HepG2 (cell line): Measurements from ENCODE around the gene C19orf73. TPM values are rescaled to one million over a fixed set of nuclear protein-coding genes. Genes with fewer than 3 reads are reported as not detected.

ENCODE experiments used
- BRCA1 ChIP-seq: sonication (generic); formaldehyde crosslinking; IDR thresholded peaks from 2 replicates; pipeline ENCODE4 v1.4.0; 2020; ENCODE audit warnings: missing genetic modification reagents
- FOSL2 ChIP-seq: sonication (generic); formaldehyde crosslinking; IDR thresholded peaks from 2 replicates; pipeline ENCODE4 v1.4.0; 2020; ENCODE audit warnings: missing genetic modification reagents
- GFI1 ChIP-seq: sonication (generic); formaldehyde crosslinking; IDR thresholded peaks from 2 replicates; pipeline ENCODE4 v1.5.0; 2020; ENCODE audit warnings: missing genetic modification reagents, mild to moderate bottlenecking, borderline replicate concordance
- POLR2AphosphoS2 ChIP-seq: IDR thresholded peaks from 2 replicates; pipeline ENCODE4 v1.6.1; 2011; ENCODE audit warnings: low read depth, low read length, improper control_type of control experiment
- TBL1XR1 ChIP-seq: fragments of 150-350 bp; IDR thresholded peaks from 2 replicates; pipeline ENCODE4 v1.6.1; 2014; ENCODE audit warnings: borderline replicate concordance, low read length; ENCODE audit not compliant: partially characterized antibody
- WIZ ChIP-seq: sonication (generic); formaldehyde crosslinking; IDR thresholded peaks from 2 replicates; pipeline ENCODE4 v1.5.1; 2020; ENCODE audit warnings: mild to moderate bottlenecking, missing genetic modification reagents
- ZNF776 ChIP-seq: sonication (generic); formaldehyde crosslinking; IDR thresholded peaks from 2 replicates; pipeline ENCODE4 v1.4.0; 2020; ENCODE audit warnings: mild to moderate bottlenecking, missing genetic modification reagents
- polyA plus RNA-seq, 8 experiments: library from polyadenylated mRNA; depleted of rRNA in 3 of 8; stranded (reverse) in 7 of 8; unstranded in 1 of 8; fragments of >200 nt; fragmentation: Illumina TruSeq in 4 of 8; extraction: Trizol in 4 of 8; gene quantifications; 2 replicates each; pipeline versions ENCODE4 v1.2.1 to v1.2.3, GENCODE V29; 2011 to 2016; ENCODE audit warnings: low read depth in 4 of 8, missing spikeins in 1 of 8, mixed read lengths in 1 of 8; ENCODE audit not compliant: insufficient read depth in 1 of 8
- total RNA-seq, 5 experiments: library from RNA; depleted of rRNA; stranded (reverse); fragments of >200 nt; fragmentation: Illumina TruSeq; extraction: Trizol; gene quantifications; 2 replicates each; pipeline ENCODE4 v1.2.3, GENCODE V29; 2016; ENCODE audit warnings: low read depth in 1 of 5
- TF ChIP-seq, protein P1 (sequence below): sonication (generic); formaldehyde crosslinking; IDR thresholded peaks from 2 replicates; pipeline ENCODE4 v1.8.1; 2023; ENCODE audit warnings: missing genetic modification reagents, inconsistent platforms, borderline replicate concordance
- TF ChIP-seq, protein P2 (sequence below): sonication (generic); formaldehyde crosslinking; IDR thresholded peaks from 2 replicates; pipeline ENCODE4 v1.4.0; 2020; ENCODE audit warnings: missing genetic modification reagents
- TF ChIP-seq, protein P3 (sequence below): sonication (generic); formaldehyde crosslinking; IDR thresholded peaks from 2 replicates; pipeline ENCODE4 v1.8.1; 2022; ENCODE audit warnings: mild to moderate bottlenecking, missing genetic modification reagents
- TF ChIP-seq, protein P4 (sequence below): sonication (generic); formaldehyde crosslinking; IDR thresholded peaks from 2 replicates; pipeline ENCODE4 v1.4.0; 2020; ENCODE audit warnings: missing genetic modification reagents
- TF ChIP-seq, protein P5 (sequence below): sonication (generic); formaldehyde crosslinking; IDR thresholded peaks from 2 replicates; pipeline ENCODE4 v1.5.0; 2020; ENCODE audit warnings: mild to moderate bottlenecking, low read depth, missing genetic modification reagents, borderline replicate concordance

The C19orf73 gene
- total and polyA plus RNA-seq, 2 of the 13 experiments (the other 11 are each of a cell fraction or from before 2014, with no cell fraction given): 1.4 to 1.5 TPM

DNA sequence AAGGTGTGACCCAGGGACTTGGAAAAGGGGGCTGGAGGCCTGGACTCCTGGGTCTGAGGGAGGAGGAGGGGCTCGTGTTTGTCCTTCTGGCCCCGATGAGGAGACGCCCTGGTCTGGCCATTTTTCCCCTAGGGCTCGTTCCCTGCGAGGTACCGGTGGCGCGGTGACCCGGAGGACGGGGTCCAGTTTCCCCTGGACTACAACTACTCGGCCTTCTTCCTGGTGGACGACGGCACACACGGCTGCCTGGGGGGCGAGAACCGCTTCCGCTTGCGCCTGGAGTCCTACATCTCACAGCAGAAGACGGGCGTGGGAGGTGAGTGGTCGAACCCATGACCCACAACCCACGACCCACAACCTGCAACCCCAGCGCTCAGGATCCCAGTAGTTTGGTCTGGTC lies 49.5 kb upstream of the C19orf73 start (continued):
- no peak for TF ChIP-seq ZNF776 (CRISPR knock-in tag)
- TF ChIP-seq, protein P1, sequence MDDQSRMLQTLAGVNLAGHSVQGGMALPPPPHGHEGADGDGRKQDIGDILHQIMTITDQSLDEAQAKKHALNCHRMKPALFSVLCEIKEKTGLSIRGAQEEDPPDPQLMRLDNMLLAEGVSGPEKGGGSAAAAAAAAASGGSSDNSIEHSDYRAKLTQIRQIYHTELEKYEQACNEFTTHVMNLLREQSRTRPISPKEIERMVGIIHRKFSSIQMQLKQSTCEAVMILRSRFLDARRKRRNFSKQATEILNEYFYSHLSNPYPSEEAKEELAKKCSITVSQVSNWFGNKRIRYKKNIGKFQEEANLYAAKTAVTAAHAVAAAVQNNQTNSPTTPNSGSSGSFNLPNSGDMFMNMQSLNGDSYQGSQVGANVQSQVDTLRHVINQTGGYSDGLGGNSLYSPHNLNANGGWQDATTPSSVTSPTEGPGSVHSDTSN (CRISPR knock-in tag): no peak
- TF ChIP-seq, protein P2, sequence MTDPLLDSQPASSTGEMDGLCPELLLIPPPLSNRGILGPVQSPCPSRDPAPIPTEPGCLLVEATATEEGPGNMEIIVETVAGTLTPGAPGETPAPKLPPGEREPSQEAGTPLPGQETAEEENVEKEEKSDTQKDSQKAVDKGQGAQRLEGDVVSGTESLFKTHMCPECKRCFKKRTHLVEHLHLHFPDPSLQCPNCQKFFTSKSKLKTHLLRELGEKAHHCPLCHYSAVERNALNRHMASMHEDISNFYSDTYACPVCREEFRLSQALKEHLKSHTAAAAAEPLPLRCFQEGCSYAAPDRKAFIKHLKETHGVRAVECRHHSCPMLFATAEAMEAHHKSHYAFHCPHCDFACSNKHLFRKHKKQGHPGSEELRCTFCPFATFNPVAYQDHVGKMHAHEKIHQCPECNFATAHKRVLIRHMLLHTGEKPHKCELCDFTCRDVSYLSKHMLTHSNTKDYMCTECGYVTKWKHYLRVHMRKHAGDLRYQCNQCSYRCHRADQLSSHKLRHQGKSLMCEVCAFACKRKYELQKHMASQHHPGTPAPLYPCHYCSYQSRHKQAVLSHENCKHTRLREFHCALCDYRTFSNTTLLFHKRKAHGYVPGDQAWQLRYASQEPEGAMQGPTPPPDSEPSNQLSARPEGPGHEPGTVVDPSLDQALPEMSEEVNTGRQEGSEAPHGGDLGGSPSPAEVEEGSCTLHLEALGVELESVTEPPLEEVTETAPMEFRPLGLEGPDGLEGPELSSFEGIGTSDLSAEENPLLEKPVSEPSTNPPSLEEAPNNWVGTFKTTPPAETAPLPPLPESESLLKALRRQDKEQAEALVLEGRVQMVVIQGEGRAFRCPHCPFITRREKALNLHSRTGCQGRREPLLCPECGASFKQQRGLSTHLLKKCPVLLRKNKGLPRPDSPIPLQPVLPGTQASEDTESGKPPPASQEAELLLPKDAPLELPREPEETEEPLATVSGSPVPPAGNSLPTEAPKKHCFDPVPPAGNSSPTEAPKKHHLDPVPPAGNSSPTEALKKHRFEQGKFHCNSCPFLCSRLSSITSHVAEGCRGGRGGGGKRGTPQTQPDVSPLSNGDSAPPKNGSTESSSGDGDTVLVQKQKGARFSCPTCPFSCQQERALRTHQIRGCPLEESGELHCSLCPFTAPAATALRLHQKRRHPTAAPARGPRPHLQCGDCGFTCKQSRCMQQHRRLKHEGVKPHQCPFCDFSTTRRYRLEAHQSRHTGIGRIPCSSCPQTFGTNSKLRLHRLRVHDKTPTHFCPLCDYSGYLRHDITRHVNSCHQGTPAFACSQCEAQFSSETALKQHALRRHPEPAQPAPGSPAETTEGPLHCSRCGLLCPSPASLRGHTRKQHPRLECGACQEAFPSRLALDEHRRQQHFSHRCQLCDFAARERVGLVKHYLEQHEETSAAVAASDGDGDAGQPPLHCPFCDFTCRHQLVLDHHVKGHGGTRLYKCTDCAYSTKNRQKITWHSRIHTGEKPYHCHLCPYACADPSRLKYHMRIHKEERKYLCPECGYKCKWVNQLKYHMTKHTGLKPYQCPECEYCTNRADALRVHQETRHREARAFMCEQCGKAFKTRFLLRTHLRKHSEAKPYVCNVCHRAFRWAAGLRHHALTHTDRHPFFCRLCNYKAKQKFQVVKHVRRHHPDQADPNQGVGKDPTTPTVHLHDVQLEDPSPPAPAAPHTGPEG (CRISPR knock-in tag): no peak
- no peak for TF ChIP-seq GFI1 (CRISPR knock-in tag)
- TF ChIP-seq, protein P3, sequence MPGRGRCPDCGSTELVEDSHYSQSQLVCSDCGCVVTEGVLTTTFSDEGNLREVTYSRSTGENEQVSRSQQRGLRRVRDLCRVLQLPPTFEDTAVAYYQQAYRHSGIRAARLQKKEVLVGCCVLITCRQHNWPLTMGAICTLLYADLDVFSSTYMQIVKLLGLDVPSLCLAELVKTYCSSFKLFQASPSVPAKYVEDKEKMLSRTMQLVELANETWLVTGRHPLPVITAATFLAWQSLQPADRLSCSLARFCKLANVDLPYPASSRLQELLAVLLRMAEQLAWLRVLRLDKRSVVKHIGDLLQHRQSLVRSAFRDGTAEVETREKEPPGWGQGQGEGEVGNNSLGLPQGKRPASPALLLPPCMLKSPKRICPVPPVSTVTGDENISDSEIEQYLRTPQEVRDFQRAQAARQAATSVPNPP: no peak
- TF ChIP-seq, protein P4, sequence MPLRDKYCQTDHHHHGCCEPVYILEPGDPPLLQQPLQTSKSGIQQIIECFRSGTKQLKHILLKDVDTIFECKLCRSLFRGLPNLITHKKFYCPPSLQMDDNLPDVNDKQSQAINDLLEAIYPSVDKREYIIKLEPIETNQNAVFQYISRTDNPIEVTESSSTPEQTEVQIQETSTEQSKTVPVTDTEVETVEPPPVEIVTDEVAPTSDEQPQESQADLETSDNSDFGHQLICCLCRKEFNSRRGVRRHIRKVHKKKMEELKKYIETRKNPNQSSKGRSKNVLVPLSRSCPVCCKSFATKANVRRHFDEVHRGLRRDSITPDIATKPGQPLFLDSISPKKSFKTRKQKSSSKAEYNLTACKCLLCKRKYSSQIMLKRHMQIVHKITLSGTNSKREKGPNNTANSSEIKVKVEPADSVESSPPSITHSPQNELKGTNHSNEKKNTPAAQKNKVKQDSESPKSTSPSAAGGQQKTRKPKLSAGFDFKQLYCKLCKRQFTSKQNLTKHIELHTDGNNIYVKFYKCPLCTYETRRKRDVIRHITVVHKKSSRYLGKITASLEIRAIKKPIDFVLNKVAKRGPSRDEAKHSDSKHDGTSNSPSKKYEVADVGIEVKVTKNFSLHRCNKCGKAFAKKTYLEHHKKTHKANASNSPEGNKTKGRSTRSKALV: no peak
- TF ChIP-seq, protein P5, sequence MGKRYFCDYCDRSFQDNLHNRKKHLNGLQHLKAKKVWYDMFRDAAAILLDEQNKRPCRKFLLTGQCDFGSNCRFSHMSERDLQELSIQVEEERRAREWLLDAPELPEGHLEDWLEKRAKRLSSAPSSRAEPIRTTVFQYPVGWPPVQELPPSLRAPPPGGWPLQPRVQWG (CRISPR knock-in tag): no peak
- no peak for TF ChIP-seq POLR2AphosphoS2
- no peak for TF ChIP-seq TBL1XR1
- TF ChIP-seq BRCA1 (CRISPR knock-in tag): no peak
- TF ChIP-seq WIZ (CRISPR knock-in tag): no peak
- no peak for TF ChIP-seq FOSL2 (CRISPR knock-in tag)
- TF ChIP-seq, all 625 proteins: peak for 0
